ENCODE measurements around the gene FIGNL2. TPM values are rescaled to one million over a fixed set of nuclear protein-coding genes. Genes with fewer than 3 reads are reported as not detected.

FIGNL2 gene
- total and polyA plus RNA-seq, 9 of the 15 experiments (the other 6 are each of a cell fraction or from before 2014, with no cell fraction given) = 0.01 TPM; not detected in 8

GRCh38 chr12:51885294-51886020 lies 36.9 kb upstream of the FIGNL2 start (continued):
- TF ChIP-seq ZNF318 (IDR thresholded peaks at IDR 0.05; ENCODE audit: borderline replicate concordance in 1 of 2, low read depth in 1 of 2) = 0 out of 4 replicates have a peak, but pooled peaks of 1 of the 2 experiments have one; percentile 32
- 0 out of 2 replicates have a peak, but pooled peaks have one; percentile 14 for TF ChIP-seq ADNP (tag; IDR thresholded peaks at IDR 0.05)

Measured in K562 (cell line).